H1 (cell line): ENCODE results near the gene TMEM271. TPM values are rescaled to one million over a fixed set of nuclear protein-coding genes. Genes with fewer than 3 reads are reported as not detected.

Experiments
- CTCF ChIA-PET: fragments of 300-600 bp; sonication (Branson Sonifier 250); formaldehyde crosslinking; loops from one replicate; lab custom pipeline; 2021; ENCODE audit not compliant: partially characterized antibody; lab: Charles Lee
- POLR2A ChIA-PET: fragments of 300-600 bp; sonication (Branson Sonifier 250); formaldehyde crosslinking; loops from one replicate; lab custom pipeline; 2021; ENCODE audit warnings: inconsistent platforms; ENCODE audit not compliant: partially characterized antibody; lab: Charles Lee
- DNase-seq, 2 experiments: peaks; one replicate each; pipeline versions ENCODE4 v3.0.0 to v3.0.0-alpha.2; 2010 to 2022; ENCODE audit warnings: low spot score in 2 of 2, low read depth in 1 of 2, mixed read lengths in 1 of 2
- FAIRE-seq: peaks from 2 replicates; lab custom pipeline; 2011; peaks lifted over from hg19 to GRCh38; lab: Jason Lieb, UNC
- H2AFZ ChIP-seq: 2 replicates; pipeline ENCODE4 v1.8.1; 2012; ENCODE audit warnings: low read length, inconsistent platforms
- H2AK5ac ChIP-seq: 2 replicates; pipeline ENCODE4 v1.6.1; 2013; ENCODE audit warnings: low read depth, low read length
- H2BK120ac ChIP-seq: replicated peaks from 2 replicates; pipeline ENCODE3; 2013; ENCODE audit warnings: low read depth, low read length, inconsistent platforms
- H2BK12ac ChIP-seq: 2 replicates; pipeline ENCODE4 v1.6.1; 2013; ENCODE audit warnings: low read depth, low read length
- H2BK15ac ChIP-seq: 2 replicates; pipeline ENCODE4 v1.6.1; 2013; ENCODE audit warnings: low read length
- H2BK20ac ChIP-seq: 2 replicates; pipeline ENCODE4 v1.6.1; 2013; ENCODE audit warnings: low read length
- H2BK5ac ChIP-seq: 2 replicates; pipeline ENCODE4 v1.6.1; 2013; ENCODE audit warnings: low read depth, low read length
- H3K14ac ChIP-seq: 2 replicates; pipeline ENCODE4 v1.6.1; 2013; ENCODE audit warnings: inconsistent platforms; ENCODE audit not compliant: insufficient read length
- H3K18ac ChIP-seq: 2 replicates; pipeline ENCODE4 v1.6.1; 2013; ENCODE audit warnings: low read length; ENCODE audit errors: extremely low read depth
- H3K23ac ChIP-seq: 2 replicates; pipeline ENCODE4 v1.6.1; 2013; ENCODE audit warnings: inconsistent platforms; ENCODE audit not compliant: insufficient read length
- H3K23me2 ChIP-seq: 2 replicates; pipeline ENCODE4 v1.6.1; 2013; ENCODE audit warnings: low read depth, low read length
- H3K27ac ChIP-seq: 2 replicates; pipeline ENCODE4 v1.6.1; 2011; ENCODE audit warnings: low read depth, low read length, inconsistent platforms
- H3K27me3 ChIP-seq, 4 experiments: replicated peaks in 1 of 4; 1 replicate in 1 of 4; 2 replicates in 3 of 4; pipeline versions ENCODE4 v1.6.1 to v1.8.1; 2011 to 2013; ENCODE audit warnings: low read length in 3 of 4, mild to moderate bottlenecking in 3 of 4, inconsistent platforms in 2 of 4, mixed read lengths in 2 of 4, moderate library complexity in 1 of 4; ENCODE audit not compliant: control insufficient read depth in 3 of 4, insufficient read depth in 3 of 4; ENCODE audit errors: extremely low read depth in 1 of 4
- H3K36me3 ChIP-seq, 4 experiments: 2 replicates each; pipeline versions ENCODE4 v1.6.1 to v1.8.1; 2011 to 2013; ENCODE audit warnings: mild to moderate bottlenecking in 4 of 4, low read length in 3 of 4, moderate library complexity in 2 of 4, control low read depth in 1 of 4, inconsistent platforms in 1 of 4; ENCODE audit not compliant: insufficient read depth in 4 of 4, control insufficient read depth in 2 of 4
- H3K4ac ChIP-seq: replicated peaks from 2 replicates; pipeline ENCODE3; 2013; ENCODE audit warnings: low read length, low read depth, mixed read lengths, inconsistent platforms; ENCODE audit not compliant: insufficient read length
- H3K4me1 ChIP-seq, 4 experiments: replicated peaks in 1 of 4; 1 replicate in 1 of 4; 2 replicates in 3 of 4; pipeline versions ENCODE4 v1.6.1 to v1.8.1; 2011 to 2013; ENCODE audit warnings: low read length in 3 of 4, inconsistent platforms in 2 of 4, mixed read lengths in 1 of 4; ENCODE audit not compliant: insufficient read depth in 4 of 4, control insufficient read depth in 3 of 4
- H3K4me2 ChIP-seq, 2 experiments: 2 replicates each; pipeline versions ENCODE4 v1.6.1 to v1.8.1; 2011 to 2013; ENCODE audit warnings: low read depth in 2 of 2, low read length in 2 of 2, control low read depth in 1 of 2, inconsistent platforms in 1 of 2, mild to moderate bottlenecking in 1 of 2; ENCODE audit not compliant: insufficient read depth in 1 of 2
- H3K4me3 ChIP-seq, 4 experiments: fragments of 200-600, 300-600 bp in 1 of 4; sonication (generic), shearing (Covaris generic), sonication (Bioruptor Twin) in 1 of 4; 2 replicates each; pipeline versions ENCODE4 v1.5.1 to v1.8.1; 2011 to 2016; ENCODE audit warnings: low read length in 4 of 4, low read depth in 3 of 4, control low read depth in 2 of 4, inconsistent platforms in 2 of 4, mild to moderate bottlenecking in 2 of 4, mixed read lengths in 1 of 4, moderate library complexity in 1 of 4; ENCODE audit not compliant: insufficient read depth in 2 of 4; ENCODE audit errors: extremely low read depth in 1 of 4
- H3K56ac ChIP-seq: replicated peaks from 2 replicates; pipeline ENCODE3; 2013; ENCODE audit warnings: low read depth, mild to moderate bottlenecking, mixed read lengths, low read length, inconsistent platforms; ENCODE audit not compliant: insufficient read length
- H3K79me1 ChIP-seq: 2 replicates; pipeline ENCODE4 v1.6.1; 2013; ENCODE audit warnings: low read depth, low read length, control low read depth
- H3K79me2 ChIP-seq, 2 experiments: 2 replicates each; pipeline versions ENCODE4 v1.6.1 to v1.8.1; 2012 to 2013; ENCODE audit warnings: low read length in 2 of 2, mild to moderate bottlenecking in 2 of 2, inconsistent platforms in 1 of 2; ENCODE audit not compliant: insufficient read depth in 2 of 2, control insufficient read depth in 1 of 2
- H3K9ac ChIP-seq, 4 experiments: replicated peaks in 1 of 4; 1 replicate in 1 of 4; 2 replicates in 3 of 4; pipeline versions ENCODE4 v1.6.1 to v1.8.1; 2011 to 2013; ENCODE audit warnings: low read depth in 3 of 4, low read length in 3 of 4, control low read depth in 2 of 4, mild to moderate bottlenecking in 2 of 4, moderate library complexity in 2 of 4, inconsistent platforms in 1 of 4; ENCODE audit errors: extremely low read depth in 1 of 4
- H3K9me3 ChIP-seq, 2 experiments: 2 replicates each; pipeline versions ENCODE4 v1.6.1 to v1.8.1; 2012 to 2013; ENCODE audit warnings: mild to moderate bottlenecking in 2 of 2, moderate library complexity in 2 of 2, control low read depth in 1 of 2, inconsistent platforms in 1 of 2, low read depth in 1 of 2, low read length in 1 of 2, mixed read lengths in 1 of 2; ENCODE audit not compliant: insufficient read depth in 2 of 2
- H4K20me1 ChIP-seq, 2 experiments: replicated peaks in 1 of 2; 2 replicates each; pipeline versions ENCODE3 to v1.8.1; 2011 to 2013; ENCODE audit warnings: inconsistent platforms in 2 of 2, low read length in 2 of 2, mild to moderate bottlenecking in 1 of 2; ENCODE audit not compliant: insufficient read depth in 2 of 2, control insufficient read depth in 1 of 2
- H4K5ac ChIP-seq: 2 replicates; pipeline ENCODE4 v1.6.1; 2013; ENCODE audit warnings: low read length, low read depth, mixed read lengths, inconsistent platforms; ENCODE audit not compliant: insufficient read length
- H4K8ac ChIP-seq: 2 replicates; pipeline ENCODE4 v1.8.0; 2013; ENCODE audit warnings: mild to moderate bottlenecking, moderate library complexity, low read length, inconsistent platforms; ENCODE audit not compliant: insufficient read depth; ENCODE audit errors: extremely low read depth
- H4K91ac ChIP-seq: replicated peaks from 2 replicates; pipeline ENCODE3; 2013; ENCODE audit warnings: low read length, mixed read lengths, inconsistent platforms; ENCODE audit not compliant: insufficient read length
- BRCA1 ChIP-seq: IDR thresholded peaks from 2 replicates; pipeline ENCODE4 v1.6.1; 2012; ENCODE audit warnings: low read depth, low read length, improper control_type of control experiment
- CREB1 ChIP-seq: IDR thresholded peaks from 2 replicates; pipeline ENCODE4 v1.6.1; 2012; ENCODE audit warnings: inconsistent platforms
- CTCF ChIP-seq, 3 experiments: IDR thresholded peaks; 1 replicate in 2 of 3; 2 replicates in 1 of 3; pipeline versions ENCODE4 v1.5.1 to v1.6.1; 2011; ENCODE audit warnings: low read length in 3 of 3, mild to moderate bottlenecking in 3 of 3, inconsistent platforms in 2 of 3, low read depth in 1 of 3, moderate library complexity in 1 of 3; ENCODE audit not compliant: insufficient read depth in 1 of 3; ENCODE audit errors: control extremely low read depth in 1 of 3
- GTF2F1 ChIP-seq: IDR thresholded peaks from 2 replicates; pipeline ENCODE4 v1.6.1; 2012; ENCODE audit warnings: low read depth, low read length, improper control_type of control experiment, borderline replicate concordance
- KDM4A ChIP-seq: IDR thresholded peaks from one replicate; pipeline ENCODE4 v1.7.1; 2012; ENCODE audit warnings: low read depth, mild to moderate bottlenecking, moderate library complexity, low read length, inconsistent platforms; ENCODE audit not compliant: severe bottlenecking
- MAX ChIP-seq: IDR thresholded peaks from 2 replicates; pipeline ENCODE4 v1.6.1; 2012; ENCODE audit warnings: inconsistent platforms
- NRF1 ChIP-seq: IDR thresholded peaks from 2 replicates; pipeline ENCODE4 v1.6.1; 2011; ENCODE audit warnings: mild to moderate bottlenecking, low read depth, low read length, improper control_type of control experiment
- POLR2A ChIP-seq, 2 experiments: IDR thresholded peaks; 1 replicate in 1 of 2; 2 replicates in 1 of 2; pipeline ENCODE4 v1.6.1; 2011; ENCODE audit warnings: low read depth in 2 of 2, low read length in 2 of 2, mild to moderate bottlenecking in 2 of 2; ENCODE audit errors: control extremely low read depth in 1 of 2
- POU5F1 ChIP-seq: IDR thresholded peaks from 2 replicates; pipeline ENCODE4 v1.6.1; 2011; ENCODE audit warnings: low read depth, mild to moderate bottlenecking, low read length, moderate library complexity
- RNF2 ChIP-seq: fragments of 200-900, 300-1000 bp; sonication (generic); IDR thresholded peaks from 2 replicates; pipeline ENCODE4 v1.7.1; 2016; ENCODE audit warnings: borderline replicate concordance, low read depth, mild to moderate bottlenecking, antibody characterized with exemption, low read length; ENCODE audit not compliant: poor library complexity, severe bottlenecking; ENCODE audit errors: missing control alignments
- SUZ12 ChIP-seq: fragments of 200-600 bp; sonication (generic); IDR thresholded peaks from 2 replicates; pipeline ENCODE4 v1.6.1; 2012; ENCODE audit warnings: mild to moderate bottlenecking, inconsistent platforms, low read length, moderate library complexity, mixed read lengths
- WGBS, 2 experiments: shearing (Covaris generic) in 1 of 2; methylation state at CpG; one replicate each; pipeline versions ENCODE4 v1.1.6 to v1.1.7; 2013 to 2015; ENCODE audit warnings: low lambda C conversion rate in 2 of 2, mixed read lengths in 2 of 2, inconsistent platforms in 1 of 2, low coverage in 1 of 2, missing lambda C conversion rate in 1 of 2; ENCODE audit not compliant: insufficient replicate concordance in 2 of 2, insufficient coverage in 1 of 2, insufficient read length in 1 of 2; ENCODE audit errors: extremely low coverage in 1 of 2, missing lambda C conversion rate in 1 of 2; 5-methylcytosine and 5-hydroxymethylcytosine counted together
- polyA plus RNA-seq, 7 experiments: library from polyadenylated mRNA; depleted of rRNA in 3 of 7; stranded (reverse) in 5 of 7; unstranded in 2 of 7; fragments of >200 nt in 5 of 7; fragments of 200-250 nt in 2 of 7; gene quantifications; 1 replicate in 5 of 7; 2 replicates in 1 of 7; 4 replicates in 1 of 7; pipeline versions ENCODE4 v1.2.1 to v1.2.3, GENCODE V29; 2011 to 2013; ENCODE audit warnings: missing spikeins in 2 of 7, mixed read lengths in 2 of 7
- total RNA-seq: library from RNA; stranded (reverse); fragmentation: NEBNext Ultra II Directional; extraction: Animal tissue kit (Norgen Biotek cat#: 25700); gene quantifications from 2 replicates; pipeline ENCODE4 v1.2.1, GENCODE V29; 2021

The TMEM271 gene
- total and polyA plus RNA-seq, 2 of the 8 experiments (the other 6 are each of a cell fraction or from before 2014, with no cell fraction given) = 0.08 to 0.35 TPM

DNA sequence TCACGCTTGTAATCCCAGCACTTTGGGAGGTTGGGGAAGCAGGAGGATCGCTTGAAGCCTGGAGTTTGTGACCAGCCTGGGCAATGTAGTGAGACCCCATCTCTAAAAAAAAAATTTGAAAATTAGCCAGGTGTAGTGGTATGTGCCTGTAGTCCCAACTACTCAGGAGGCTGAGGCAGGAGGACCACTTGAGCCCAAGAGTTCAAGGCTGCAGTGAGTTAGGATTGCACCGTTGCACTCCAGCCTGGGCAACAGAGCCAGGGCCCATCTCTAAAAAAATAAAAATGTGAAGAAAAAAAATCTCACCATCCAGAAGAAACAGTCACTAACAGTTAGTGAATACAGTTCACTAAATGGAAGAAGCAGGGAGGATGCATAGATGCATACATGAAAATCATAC, 34.8 kb downstream of the TMEM271 start:
- Histone ChIP-seq H3K14ac (no peak overlapping the region), H3K18ac (no peak overlapping the region), H2AFZ (no peak overlapping the region), H3K56ac (no peak overlapping the region), H3K4me1 (no peaks in the 10 kb centered on the region), H2BK120ac (no peak overlapping the region), H3K36me3 (peaks cover 0 to 5% (median under 1%) of the 10 kb centered on the region in 4 experiments; a peak in 4 of 8 replicates), H3K27ac (no peak overlapping the region), H3K27me3 (no peaks in the 10 kb centered on the region; a peak in 2 of 7 replicates), H2BK12ac (no peak overlapping the region), H2BK15ac (no peak overlapping the region), H3K4me3 (no peak overlapping the region), H3K79me1 (no peaks in the 10 kb centered on the region), H3K79me2 (no peaks in the 10 kb centered on the region), H4K91ac (no peak overlapping the region), H2AK5ac (no peak overlapping the region), H3K4me2 (no peak overlapping the region), H2BK5ac (no peak overlapping the region), H2BK20ac (no peak overlapping the region), H3K4ac (no peak overlapping the region), H3K9me3 (no peaks in the 10 kb centered on the region), H4K20me1 (peaks cover 0 to 5% of the 10 kb centered on the region in 2 experiments), H3K23ac (no peak overlapping the region), H4K5ac (no peak overlapping the region), H4K8ac (no peak overlapping the region), H3K23me2 (no peaks in the 10 kb centered on the region), H3K9ac (no peak overlapping the region)
- FAIRE-seq (no peak), DNase-seq (no peak)
- WGBS, 2 experiments = 90% methylated on average over 3 of the region's 3 CpGs; no CpG with 5 or more reads in 1 of the 2 experiments
- ChIA-PET CTCF (no interaction called here), POLR2A (no interaction called here)
- TF ChIP-seq BRCA1 = no peak
- TF ChIP-seq GTF2F1 = no peak
- no peak for TF ChIP-seq CTCF (IDR thresholded peaks at IDR 0.05; ENCODE audit: control extremely low read depth in 1 of 3, insufficient read depth in 1 of 3, low read depth in 1 of 3, low read length in 3 of 3)
- TF ChIP-seq CREB1 = no peak
- TF ChIP-seq RNF2 = no peak
- no peak for TF ChIP-seq POU5F1
- no peak for TF ChIP-seq MAX
- no peak for TF ChIP-seq POLR2A (IDR thresholded peaks at IDR 0.05; ENCODE audit: control extremely low read depth in 1 of 2, low read depth in 2 of 2, low read length in 2 of 2)
- TF ChIP-seq KDM4A = no peak
- no peak for TF ChIP-seq SUZ12
- TF ChIP-seq NRF1 = no peak
